H9 (cell line): ENCODE data around the gene STARD3NL. TPM values are rescaled to one million over a fixed set of nuclear protein-coding genes. Genes with fewer than 3 reads are reported as not detected.
A peak's percentile ranks its signal among the peaks of the same experiment; 100 is the strongest.

Experiments used
- DNase-seq: peaks from one replicate; pipeline ENCODE4 v3.0.0-alpha.2; 2017
- H2AFZ ChIP-seq: one replicate; pipeline ENCODE4 v1.6.1; 2013; ENCODE audit warnings: mild to moderate bottlenecking, low read length, control low read depth, moderate library complexity
- H2AK5ac ChIP-seq: 2 replicates; pipeline ENCODE4 v1.6.1; 2013; ENCODE audit warnings: low read length, control low read depth, mixed read lengths; ENCODE audit not compliant: insufficient read length
- H2BK120ac ChIP-seq: one replicate; pipeline ENCODE4 v1.6.1; 2013; ENCODE audit warnings: low read depth, mild to moderate bottlenecking, low read length, control low read depth, inconsistent platforms; ENCODE audit not compliant: poor library complexity, severe bottlenecking
- H2BK12ac ChIP-seq: 2 replicates; pipeline ENCODE4 v1.6.1; 2013; ENCODE audit warnings: low read length, control low read depth, mixed read lengths, low read depth; ENCODE audit not compliant: insufficient read length
- H2BK15ac ChIP-seq: 2 replicates; pipeline ENCODE4 v1.6.1; 2013; ENCODE audit warnings: low read depth, low read length, control low read depth
- H2BK20ac ChIP-seq: one replicate; pipeline ENCODE4 v1.6.1; 2013; ENCODE audit warnings: low read depth, mild to moderate bottlenecking, low read length, control low read depth, inconsistent platforms; ENCODE audit not compliant: poor library complexity, severe bottlenecking
- H2BK5ac ChIP-seq: 2 replicates; pipeline ENCODE4 v1.6.1; 2013; ENCODE audit warnings: low read length, control low read depth, mixed read lengths; ENCODE audit not compliant: insufficient read length
- H3K14ac ChIP-seq: 2 replicates; pipeline ENCODE4 v1.6.1; 2013; ENCODE audit warnings: low read length, control low read depth; ENCODE audit not compliant: insufficient read depth
- H3K18ac ChIP-seq: 2 replicates; pipeline ENCODE4 v1.6.1; 2013; ENCODE audit warnings: low read depth, mild to moderate bottlenecking, mixed read lengths, low read length, control low read depth; ENCODE audit not compliant: insufficient read length
- H3K23ac ChIP-seq: 2 replicates; pipeline ENCODE4 v1.6.1; 2013; ENCODE audit warnings: low read length, control low read depth, mixed read lengths, low read depth; ENCODE audit not compliant: insufficient read length
- H3K23me2 ChIP-seq: 2 replicates; pipeline ENCODE4 v1.6.1; 2013; ENCODE audit warnings: low read depth, mild to moderate bottlenecking, mixed read lengths, low read length, control low read depth; ENCODE audit not compliant: insufficient read length, poor library complexity, severe bottlenecking
- H3K27ac ChIP-seq: 2 replicates; pipeline ENCODE4 v1.5.1; 2013; ENCODE audit warnings: low read length, control low read depth, mixed read lengths, low read depth; ENCODE audit not compliant: insufficient read length
- H3K27me3 ChIP-seq: 2 replicates; pipeline ENCODE4 v1.6.1; 2013; ENCODE audit warnings: low read length, control low read depth, inconsistent platforms; ENCODE audit not compliant: insufficient read depth
- H3K4ac ChIP-seq: 2 replicates; pipeline ENCODE4 v1.6.1; 2013; ENCODE audit warnings: low read depth, mild to moderate bottlenecking, control low read depth, inconsistent platforms, low read length, moderate library complexity
- H3K4me1 ChIP-seq: 2 replicates; pipeline ENCODE4 v1.6.1; 2013; ENCODE audit warnings: low read length, control low read depth, inconsistent platforms; ENCODE audit not compliant: insufficient read depth
- H3K4me2 ChIP-seq: 2 replicates; pipeline ENCODE4 v1.6.1; 2013; ENCODE audit warnings: low read length, control low read depth, mixed read lengths; ENCODE audit not compliant: insufficient read length, insufficient read depth
- H3K56ac ChIP-seq: 2 replicates; pipeline ENCODE4 v1.6.1; 2013; ENCODE audit warnings: low read depth, mild to moderate bottlenecking, mixed read lengths, low read length, control low read depth; ENCODE audit not compliant: insufficient read length
- H3K79me1 ChIP-seq: 2 replicates; pipeline ENCODE4 v1.6.1; 2013; ENCODE audit warnings: low read depth, mild to moderate bottlenecking, moderate library complexity, low read length, control low read depth, inconsistent platforms; ENCODE audit not compliant: insufficient read depth, poor library complexity, severe bottlenecking
- H3K79me2 ChIP-seq: 2 replicates; pipeline ENCODE4 v1.6.1; 2013; ENCODE audit warnings: low read length, control low read depth, inconsistent platforms; ENCODE audit not compliant: insufficient read depth
- H3K9ac ChIP-seq: 2 replicates; pipeline ENCODE4 v1.6.1; 2013; ENCODE audit warnings: low read length, control low read depth, mixed read lengths; ENCODE audit not compliant: insufficient read length; ENCODE audit errors: extremely low read depth
- H3K9me3 ChIP-seq: one replicate; pipeline ENCODE4 v1.6.1; 2013; ENCODE audit warnings: low read depth, low read length, inconsistent platforms; ENCODE audit not compliant: control insufficient read depth
- H3T11ph ChIP-seq: one replicate; pipeline ENCODE4 v1.6.1; 2013; ENCODE audit warnings: mild to moderate bottlenecking, low read length, control low read depth, inconsistent platforms
- H4K20me1 ChIP-seq: one replicate; pipeline ENCODE4 v1.6.1; 2013; ENCODE audit not compliant: control insufficient read depth, insufficient read length, insufficient read depth
- H4K5ac ChIP-seq: 2 replicates; pipeline ENCODE4 v1.6.1; 2013; ENCODE audit warnings: low read depth, mild to moderate bottlenecking, mixed read lengths, low read length, control low read depth; ENCODE audit not compliant: insufficient read length
- H4K8ac ChIP-seq: replicated peaks from 2 replicates; pipeline ENCODE4 v1.6.1; 2013; ENCODE audit warnings: low read length, control low read depth, mixed read lengths, low read depth; ENCODE audit not compliant: insufficient read length
- H4K91ac ChIP-seq: 2 replicates; pipeline ENCODE4 v1.6.1; 2013; ENCODE audit warnings: low read depth, mild to moderate bottlenecking, moderate library complexity, mixed read lengths, low read length, control low read depth; ENCODE audit not compliant: insufficient read length
- H3K27ac Mint-ChIP-seq, 3 experiments: 2 replicates in 2 of 3; 3 replicates in 1 of 3; pipeline ENCODE4 v1.8.0; 2020 to 2021; ENCODE audit warnings: mixed read lengths in 3 of 3, mild to moderate bottlenecking in 1 of 3, moderate library complexity in 1 of 3
- H3K27me3 Mint-ChIP-seq: 2 replicates; pipeline ENCODE4 v1.8.0; 2021; ENCODE audit warnings: low read depth, mild to moderate bottlenecking, moderate library complexity, mixed read lengths
- H3K36me3 Mint-ChIP-seq, 3 experiments: 2 replicates in 2 of 3; 3 replicates in 1 of 3; pipeline ENCODE4 v1.8.0; 2020 to 2021; ENCODE audit warnings: low read depth in 3 of 3, mixed read lengths in 3 of 3; ENCODE audit not compliant: insufficient read depth in 1 of 3
- H3K4me1 Mint-ChIP-seq, 2 experiments: 2 replicates each; pipeline ENCODE4 v1.8.0; 2020; ENCODE audit warnings: mixed read lengths in 2 of 2
- H3K4me3 Mint-ChIP-seq, 2 experiments: 2 replicates in 1 of 2; 3 replicates in 1 of 2; pipeline ENCODE4 v1.8.0; 2020 to 2021; ENCODE audit warnings: mild to moderate bottlenecking in 2 of 2, mixed read lengths in 2 of 2, moderate library complexity in 1 of 2
- H3K9me3 Mint-ChIP-seq, 2 experiments: 2 replicates in 1 of 2; 3 replicates in 1 of 2; pipeline ENCODE4 v1.8.0; 2020; ENCODE audit warnings: mild to moderate bottlenecking in 2 of 2, mixed read lengths in 2 of 2, moderate library complexity in 1 of 2
- CTCF ChIP-seq: fragments of 200-600 bp; sonication (generic); conservative IDR thresholded peaks from 3 replicates; pipeline ENCODE4 v1.8.0; 2021; ENCODE audit warnings: antibody characterized with exemption, mild to moderate bottlenecking
- WGBS: extraction: QIAGEN DNeasy Blood & Tissue Kit; methylation state at CpG from one replicate; pipeline ENCODE4 v1.1.7; 2013; ENCODE audit warnings: missing lambda C conversion rate, low lambda C conversion rate, mixed read lengths; ENCODE audit not compliant: insufficient read length; ENCODE audit errors: extremely low coverage; 5-methylcytosine and 5-hydroxymethylcytosine counted together
- total RNA-seq: library from RNA; stranded (reverse); gene quantifications from 2 replicates; pipeline ENCODE4 v1.2.1, GENCODE V29; 2021

Gene STARD3NL
- total RNA-seq, 1 experiment from 2014 or later = 36.5 TPM

GRCh38 chr7:38229386-38229785, 51.3 kb downstream of the STARD3NL start:
- Mint-ChIP-seq H3K4me1 (0 out of 4 replicates have a peak, but pooled peaks cover 0 to 3% of the 10 kb centered on the region in 2 experiments), H3K27ac (peak overlapping the region in 2 of 3 experiments; percentile 29 to 40; a peak in 1 of 7 replicates), H3K36me3 (peaks cover 2 to 24% (median 22%) of the 10 kb centered on the region in 3 experiments), H3K4me3 (no peak overlapping the region), H3K27me3 (no peaks in the 10 kb centered on the region), H3K9me3 (no peaks in the 10 kb centered on the region)
- Histone ChIP-seq H2AFZ (no peak overlapping the region), H2BK120ac (no peak overlapping the region), H3K4me2 (no peak overlapping the region), H3K79me2 (no peaks in the 10 kb centered on the region), H2BK20ac (no peak overlapping the region), H3K27ac (no peak overlapping the region), H3K4me1 (no peaks in the 10 kb centered on the region), H3K23me2 (no peaks in the 10 kb centered on the region), H3K56ac (no peak overlapping the region), H3K27me3 (no peaks in the 10 kb centered on the region), H3K14ac (no peak overlapping the region), H2BK5ac (no peak overlapping the region), H3K18ac (no peak overlapping the region), H2BK15ac (no peak overlapping the region), H4K91ac (no peak overlapping the region), H3K79me1 (no peaks in the 10 kb centered on the region), H4K20me1 (no peaks in the 10 kb centered on the region), H3K4ac (no peak overlapping the region), H3K9ac (no peak overlapping the region), H4K8ac (no peak overlapping the region), H2BK12ac (no peak overlapping the region), H3K23ac (no peak overlapping the region), H3T11ph (no peak overlapping the region), H3K9me3 (no peaks in the 10 kb centered on the region), H4K5ac (no peak overlapping the region), H2AK5ac (no peak overlapping the region)
- WGBS = no CpG with 5 or more reads among the region's 6 CpGs
- DNase-seq = no peak
- no peak for TF ChIP-seq CTCF
